GM18505 (cell line): ENCODE measurements around the gene SORCS2.

Experiments
- ATAC-seq: cut with Tn5 transposase; IDR thresholded peaks from one replicate; pipeline ENCODE4 v1.9.1; 2021; ENCODE audit not compliant: unreplicated experiment
- POLR2A ChIP-seq: IDR thresholded peaks from 4 replicates; pipeline ENCODE4 v1.6.1; 2011; ENCODE audit warnings: borderline replicate concordance; ENCODE audit not compliant: insufficient read depth, insufficient read length; ENCODE audit errors: extremely low read depth

SORCS2 gene

DNA sequence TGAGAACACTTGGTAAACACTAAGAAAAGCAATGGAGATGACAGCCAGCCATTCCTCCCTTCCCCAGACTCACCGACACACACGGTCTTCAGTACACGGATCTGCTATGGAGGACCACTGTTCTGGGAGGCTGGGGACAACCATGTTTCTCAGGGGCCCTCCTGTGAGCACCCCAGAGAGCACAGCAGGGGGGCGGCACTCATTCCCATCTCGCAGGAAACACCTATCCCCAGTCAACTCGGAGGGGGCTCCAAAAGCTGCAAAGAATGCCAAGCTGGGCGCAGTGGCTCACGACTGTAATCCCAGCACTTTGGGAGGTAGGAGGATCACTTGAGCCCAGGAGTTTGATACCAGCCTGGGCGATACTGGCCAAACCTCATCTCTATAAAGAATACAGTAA, 575.2 kb downstream of the SORCS2 start:
- no peak for ATAC-seq
- TF ChIP-seq POLR2A, result no peak

DNA sequence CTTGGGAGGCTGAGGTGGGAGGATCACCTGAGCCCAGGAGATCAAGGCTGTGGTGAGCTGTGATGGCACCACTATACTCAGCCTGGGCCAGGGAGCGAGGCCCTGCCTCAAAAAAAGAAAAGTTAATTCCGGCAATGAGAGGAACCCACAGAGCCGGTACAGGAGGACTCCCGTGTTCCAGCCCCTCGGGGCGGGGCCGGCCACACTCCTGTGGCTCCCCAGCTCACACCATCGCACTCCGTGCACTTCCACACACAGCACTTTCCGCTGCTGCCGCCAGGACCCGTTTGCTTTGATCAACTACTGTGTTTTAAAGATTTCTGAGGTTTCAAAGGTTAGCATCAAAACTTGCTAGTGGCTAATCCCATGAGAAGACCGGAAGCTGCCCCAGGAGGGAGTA, 575.6 kb downstream of the SORCS2 start:
- no peak for ATAC-seq
- no peak for TF ChIP-seq POLR2A

DNA sequence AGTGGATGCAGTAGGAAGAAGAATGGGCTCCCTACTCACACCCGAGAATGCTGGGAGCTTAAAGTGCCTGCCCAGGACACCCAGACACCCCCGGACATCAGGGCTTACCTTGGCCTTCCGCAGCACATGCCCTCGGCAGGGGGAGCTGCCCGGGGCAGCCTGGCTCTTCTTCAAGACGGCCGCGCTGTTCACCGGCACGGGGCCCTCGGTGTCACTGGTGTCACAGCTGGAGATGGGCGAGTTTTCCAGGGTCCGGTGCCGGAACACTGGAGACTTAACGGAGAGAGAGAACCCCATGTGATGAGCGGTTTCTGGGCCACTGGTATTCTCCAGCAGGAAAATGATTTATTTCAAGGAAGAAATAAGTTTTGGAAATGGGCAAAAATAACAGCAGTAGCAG, 576.4 kb downstream of the SORCS2 start:
- no peak for ATAC-seq
- TF ChIP-seq POLR2A, result no peak

DNA sequence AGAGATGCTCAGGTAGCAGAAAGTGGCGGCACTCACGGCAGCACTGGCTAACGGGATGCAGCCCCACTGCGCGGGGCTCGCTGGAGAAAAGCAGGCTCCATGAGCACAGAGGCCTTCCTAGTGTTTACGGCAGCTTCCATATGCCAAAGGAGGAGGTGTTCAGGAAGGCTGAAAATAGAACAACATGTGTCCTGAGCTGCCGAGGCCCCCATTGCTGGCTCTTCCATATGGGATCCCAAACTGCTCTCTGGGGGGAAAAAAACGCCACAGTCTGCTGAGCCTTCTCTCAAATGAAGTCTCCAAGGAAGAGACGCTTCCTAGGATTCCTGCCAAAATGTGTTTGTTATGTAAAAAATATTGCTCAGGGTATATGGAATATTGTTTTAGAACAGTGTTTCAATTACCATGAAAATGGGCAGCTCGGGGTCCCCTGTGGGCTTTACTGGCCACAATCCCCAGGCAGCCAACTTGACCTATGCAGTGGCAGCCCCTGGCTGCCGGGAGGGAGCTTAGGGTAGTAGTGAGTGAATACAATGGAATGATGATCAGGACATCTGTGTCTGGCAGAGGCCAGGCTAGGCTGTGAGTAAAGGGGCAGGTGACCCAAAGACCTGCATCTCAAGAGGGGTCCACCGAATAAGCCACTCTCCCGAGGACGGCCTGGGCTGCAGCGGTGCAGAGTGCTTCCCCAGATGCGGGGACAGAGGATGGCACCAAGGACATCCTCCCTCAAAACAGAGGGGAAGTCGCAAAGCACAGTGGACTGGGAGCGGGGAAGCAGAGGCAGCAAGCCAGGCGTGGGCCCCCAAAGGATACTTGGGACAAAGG, 577.3 kb downstream of the SORCS2 start:
- ATAC-seq, result no peak
- no peak for TF ChIP-seq POLR2A

DNA sequence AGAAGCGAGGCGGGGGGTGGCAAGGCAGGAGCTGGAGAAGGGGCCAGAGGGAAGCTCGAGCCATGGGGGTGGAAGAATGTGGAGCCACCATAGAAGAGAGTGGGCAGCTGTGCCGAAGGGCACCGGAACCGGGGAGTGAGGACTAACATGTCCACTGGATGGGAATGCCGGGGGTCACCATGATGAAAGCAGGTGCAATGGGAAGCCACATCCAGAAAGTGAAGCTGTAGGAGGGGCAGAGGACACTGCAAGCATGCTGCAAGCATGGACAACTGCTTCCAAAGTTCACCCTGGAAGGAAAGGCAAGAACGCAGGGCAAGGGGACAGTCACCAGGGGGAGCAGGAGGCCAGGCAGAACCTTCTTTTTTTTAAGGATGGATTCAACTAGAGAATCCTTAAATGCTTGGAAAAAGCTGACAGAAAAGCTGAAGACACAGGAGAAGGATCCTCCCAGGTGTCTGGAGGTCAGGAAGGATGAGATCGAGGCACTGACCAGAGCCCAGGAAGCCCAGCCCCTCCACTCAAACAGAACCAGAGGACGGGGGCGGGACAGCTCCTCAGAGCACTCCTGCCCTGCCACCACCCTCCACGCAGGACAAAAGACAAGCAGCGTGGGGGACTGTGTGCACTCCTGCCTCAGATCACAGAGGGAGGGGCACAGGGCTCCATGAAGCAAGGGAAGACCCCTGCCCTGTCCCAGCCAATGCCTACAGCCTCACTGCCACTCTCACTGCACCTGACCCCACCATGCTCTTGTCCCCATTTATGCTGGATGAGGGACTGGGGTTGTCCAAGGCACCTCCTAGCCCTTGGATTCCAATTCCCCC, 578.1 kb downstream of the SORCS2 start:
- ATAC-seq, result no peak
- no peak for TF ChIP-seq POLR2A

DNA sequence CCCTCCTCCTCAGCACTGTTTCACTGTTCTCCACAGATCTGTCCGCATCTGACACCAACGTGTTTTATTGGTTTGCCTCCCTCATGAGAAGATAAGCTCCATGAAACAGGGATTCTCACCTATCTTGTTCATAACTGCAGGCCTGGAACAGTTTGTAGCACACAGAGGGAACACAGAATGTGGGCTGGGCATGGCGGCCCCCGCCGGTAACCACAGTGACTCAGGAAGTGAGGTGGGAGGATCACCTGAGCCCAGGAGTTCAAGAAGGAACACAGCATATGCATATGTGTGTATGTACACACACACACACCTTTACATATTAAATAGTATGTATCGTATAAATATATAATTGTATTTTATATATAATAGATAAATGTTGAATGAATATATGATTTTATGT, 578.7 kb downstream of the SORCS2 start:
- TF ChIP-seq POLR2A, result no peak
- no peak for ATAC-seq

DNA sequence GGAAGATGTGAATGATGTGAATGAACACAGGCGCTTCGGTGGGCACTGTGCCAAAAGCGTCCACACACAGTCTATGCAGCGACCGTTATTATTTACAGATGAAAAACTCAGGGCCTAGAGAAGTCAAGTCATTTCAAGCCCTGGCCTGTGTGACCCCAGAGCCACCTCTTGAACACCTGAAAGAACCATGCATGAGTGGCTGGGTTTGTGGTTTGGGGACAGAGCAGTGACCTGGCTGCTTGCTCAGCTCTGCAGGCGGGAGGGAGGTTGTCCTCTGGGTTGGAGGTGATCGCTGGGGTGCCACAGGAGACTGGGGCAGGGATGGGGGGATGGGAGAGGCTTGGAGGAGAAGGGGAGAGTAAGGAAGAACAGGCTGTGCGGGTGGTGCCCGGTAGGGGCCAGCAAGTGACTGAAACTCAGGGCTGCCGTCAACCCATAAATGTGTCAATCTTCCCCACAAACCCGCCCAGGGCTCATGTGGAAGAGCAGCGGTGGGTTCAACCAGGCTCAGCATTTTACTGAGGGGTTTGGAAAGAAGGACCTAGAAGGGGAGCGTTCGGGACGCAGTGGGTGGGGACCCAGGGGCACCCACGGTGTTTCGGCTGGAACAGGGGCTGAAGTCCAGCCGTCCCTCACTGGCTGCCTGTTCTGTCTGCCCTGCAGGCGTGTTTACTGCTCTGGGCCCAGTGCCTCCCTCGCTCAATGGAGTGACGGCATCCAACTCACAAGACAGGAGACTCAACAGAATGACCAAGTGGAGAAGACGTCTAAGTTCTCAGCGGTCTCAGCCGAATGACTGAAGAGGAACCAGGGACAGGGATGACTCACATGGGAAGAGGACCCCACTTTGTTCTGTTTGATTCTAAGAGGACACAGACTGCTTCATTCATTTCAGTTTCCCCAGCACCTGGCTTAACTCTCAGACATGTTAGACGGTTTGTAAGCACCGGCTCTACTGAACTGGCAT, 579.5 kb downstream of the SORCS2 start:
- no peak for TF ChIP-seq POLR2A
- ATAC-seq, result peak; percentile 88

DNA sequence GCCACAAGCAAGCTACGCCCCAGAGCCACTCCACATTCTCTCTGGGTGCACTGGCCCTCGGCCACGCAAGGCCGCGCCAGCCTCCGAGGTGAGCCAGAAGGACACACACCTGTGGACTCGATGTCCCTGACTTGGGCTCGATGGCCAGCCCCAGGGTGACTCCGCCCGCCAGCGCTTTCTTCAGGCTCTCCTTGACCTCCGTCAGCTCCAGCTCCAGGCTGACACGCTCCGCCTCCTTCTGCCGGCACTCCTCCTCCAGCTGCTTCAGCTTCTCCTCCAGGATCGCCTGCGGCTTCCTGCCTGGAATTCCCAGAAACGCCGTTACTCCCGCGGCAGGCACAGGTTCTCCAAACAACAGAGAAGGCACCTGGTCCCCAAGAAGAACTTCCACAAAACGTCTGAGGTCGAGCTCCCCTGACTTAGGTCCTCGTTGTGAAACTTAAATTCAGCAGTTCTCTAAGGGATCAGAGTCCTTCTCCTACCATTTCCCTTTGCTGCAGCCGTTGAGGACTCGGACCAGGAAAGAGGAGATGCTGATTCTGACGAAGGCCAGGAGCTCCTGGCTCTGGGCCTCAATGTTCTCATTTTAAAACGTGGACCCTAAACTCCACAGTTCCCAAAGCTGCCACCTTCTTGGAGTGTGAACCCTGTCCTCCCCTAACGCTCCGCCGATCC, 580.5 kb downstream of the SORCS2 start:
- ATAC-seq, result no peak

DNA sequence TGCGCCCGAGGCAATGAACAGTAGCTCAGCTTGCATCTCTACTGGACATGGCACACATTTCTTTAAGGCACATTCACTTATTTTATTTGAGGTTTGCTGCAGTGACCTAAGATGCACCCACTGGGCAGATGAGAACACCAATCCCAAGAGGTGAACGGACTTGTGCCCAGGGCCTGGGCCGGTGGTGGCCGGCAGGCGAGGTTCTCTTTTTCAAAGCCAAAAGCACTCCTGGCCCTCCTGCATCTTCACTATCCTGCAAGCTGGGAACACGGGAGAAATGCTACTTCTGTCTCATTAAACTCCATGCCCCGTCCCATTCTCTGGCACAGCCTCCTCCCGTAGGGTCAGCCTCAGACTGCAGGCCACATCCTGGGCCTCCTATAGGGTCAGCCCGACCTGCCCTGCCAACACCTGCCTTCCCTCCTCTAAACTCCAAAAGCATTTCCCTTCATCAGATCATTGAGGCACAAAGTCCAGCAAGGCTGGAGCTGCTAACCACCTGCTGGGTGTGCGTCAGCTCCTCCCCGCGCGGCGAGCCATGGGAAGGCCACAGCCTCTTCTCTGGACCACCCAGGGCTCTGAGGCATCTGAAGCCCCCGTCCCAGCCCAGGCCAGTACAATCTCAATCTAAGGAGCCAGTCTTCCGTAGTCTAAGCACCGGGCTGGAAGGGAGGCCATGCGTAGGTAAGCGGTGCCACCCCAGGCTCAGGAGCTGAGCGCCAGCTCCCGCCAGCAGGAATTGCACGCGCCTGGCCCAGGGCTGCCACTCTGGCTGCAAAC, 581.3 kb downstream of the SORCS2 start:
- TF ChIP-seq POLR2A, result no peak
- no peak for ATAC-seq

More for the DNA sequence above, 580.5 kb downstream of the SORCS2 start:
- no peak for TF ChIP-seq POLR2A

DNA sequence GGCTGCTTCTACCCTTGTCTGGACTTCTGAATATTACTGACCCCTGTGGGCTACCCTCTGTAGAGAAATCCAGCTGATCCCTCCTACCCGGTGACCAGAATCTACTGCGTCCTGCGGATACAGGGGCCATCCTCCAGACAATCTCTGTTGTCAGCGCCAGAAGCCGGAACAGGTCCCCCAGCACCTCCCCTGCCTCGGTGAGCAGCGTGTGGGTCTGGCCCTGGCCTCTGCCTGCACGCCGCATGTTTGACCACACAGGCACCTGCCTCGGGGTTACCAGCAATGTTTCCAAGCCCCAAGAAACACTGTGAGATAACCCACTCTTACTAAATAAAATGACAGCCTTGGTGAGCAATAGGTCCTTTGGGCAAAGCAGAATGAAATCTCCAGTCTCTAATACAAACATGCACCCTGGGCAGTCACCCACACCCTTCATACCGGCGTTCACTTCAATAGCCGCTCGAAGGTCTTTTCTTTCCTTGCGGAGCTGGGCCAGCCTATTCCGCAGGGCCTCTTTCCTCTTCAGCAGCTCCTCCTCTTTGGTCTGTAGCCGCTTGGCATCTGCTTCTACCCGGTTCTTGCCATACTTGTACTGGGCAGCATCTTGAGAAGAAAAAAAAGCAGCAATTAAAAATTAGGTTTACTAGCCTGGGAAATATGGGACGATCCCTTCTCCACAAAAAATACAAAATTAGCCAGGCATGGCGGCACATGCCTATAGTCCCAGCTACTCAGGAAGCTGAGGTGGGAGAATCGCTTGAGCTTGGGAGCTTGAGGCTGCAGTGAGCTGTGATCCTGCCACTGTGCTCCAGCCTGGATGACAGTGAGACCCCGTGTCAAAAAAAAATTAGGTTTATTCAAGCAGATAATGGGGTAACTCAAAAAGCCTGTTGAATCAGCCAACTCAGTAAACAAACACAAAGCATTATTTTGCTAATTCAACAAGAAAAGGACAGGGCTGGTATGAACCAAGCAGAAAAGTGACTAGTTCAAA, 582.3 kb downstream of the SORCS2 start:
- TF ChIP-seq POLR2A, result no peak

DNA sequence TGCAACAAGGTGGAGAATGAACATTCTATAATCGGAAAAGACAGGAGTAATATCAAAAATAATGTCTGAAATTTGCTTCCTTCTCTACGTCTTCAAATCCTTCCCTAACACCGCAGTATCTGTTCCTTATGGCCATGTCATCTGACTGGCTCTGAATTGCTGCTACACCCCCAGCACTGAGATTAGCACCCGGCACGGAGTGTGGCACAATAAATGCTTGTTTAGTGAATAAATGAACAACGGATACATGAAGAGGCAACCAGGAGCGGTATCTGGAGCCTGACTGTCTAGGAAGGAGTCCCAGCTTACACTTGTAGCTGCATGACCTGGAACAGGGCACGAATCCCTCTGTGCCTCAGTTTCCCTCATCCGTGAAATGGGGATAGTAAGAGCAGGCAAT, 583.1 kb downstream of the SORCS2 start:
- TF ChIP-seq POLR2A, result no peak
- no peak for ATAC-seq

More for the DNA sequence above, 582.3 kb downstream of the SORCS2 start:
- no peak for ATAC-seq

DNA sequence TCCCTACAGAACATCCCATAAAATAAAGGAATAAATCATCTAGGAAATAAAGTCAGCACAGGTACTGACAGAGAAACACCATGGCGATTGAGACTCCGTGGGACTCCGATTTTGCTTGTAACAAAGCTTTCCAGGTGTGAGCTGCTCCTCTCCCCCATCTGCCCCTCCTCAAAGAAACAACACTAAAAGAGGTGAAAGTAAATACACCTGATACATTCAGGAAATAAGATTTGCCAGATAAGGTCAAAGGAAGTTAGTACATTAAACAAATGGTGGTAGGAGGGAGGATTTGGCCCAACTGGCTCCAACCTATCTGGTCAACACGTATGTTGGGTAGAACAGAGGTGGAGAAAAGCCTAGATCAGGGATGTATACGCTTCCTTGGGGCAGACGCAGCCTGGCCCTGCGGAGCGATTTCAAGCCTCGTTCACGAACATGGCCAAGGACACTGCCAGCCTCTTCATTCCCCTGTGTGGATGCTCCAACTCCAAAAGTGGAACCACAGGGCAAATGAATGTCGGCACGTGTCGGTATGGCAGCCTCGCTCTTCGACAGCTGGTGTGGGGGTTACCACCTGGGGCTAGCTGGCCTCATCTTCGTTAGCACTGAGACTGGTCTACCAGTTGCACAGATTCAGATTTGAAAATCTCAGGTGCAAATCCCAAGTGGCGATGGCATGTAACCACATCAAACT, 584.8 kb downstream of the SORCS2 start:
- TF ChIP-seq POLR2A, result no peak
- no peak for ATAC-seq
